Activated naive CD8-positive, alpha-beta T cell treated with anti-CD3 and anti-CD28 coated beads for 36 hours (primary cell): ENCODE measurements around the gene SIGLEC8. TPM values are rescaled to one million over a fixed set of nuclear protein-coding genes. Genes with fewer than 3 reads are reported as not detected.
A peak's percentile ranks its signal among the peaks of the same experiment; 100 is the strongest.
"Not testable (repeated sequence)": the region's sequence is repeated elsewhere in the genome, so short reads cannot be mapped to it uniquely, and the experiment has no call there.

Experiments
- DNase-seq: peaks from one replicate; pipeline ENCODE4 v3.0.0; 2021
- H3K27ac Mint-ChIP-seq: one replicate; pipeline ENCODE4 v1.8.0; 2022; ENCODE audit warnings: mild to moderate bottlenecking, moderate library complexity, mixed read lengths
- H3K27me3 Mint-ChIP-seq: one replicate; pipeline ENCODE4 v1.8.0; 2022; ENCODE audit warnings: mild to moderate bottlenecking, mixed read lengths
- H3K36me3 Mint-ChIP-seq: one replicate; pipeline ENCODE4 v1.8.0; 2021; ENCODE audit warnings: mild to moderate bottlenecking, mixed read lengths
- H3K4me1 Mint-ChIP-seq: one replicate; pipeline ENCODE4 v1.8.0; 2021; ENCODE audit warnings: mixed read lengths
- H3K4me3 Mint-ChIP-seq: one replicate; pipeline ENCODE4 v1.8.0; 2022; ENCODE audit warnings: mild to moderate bottlenecking, moderate library complexity, mixed read lengths
- H3K9me3 Mint-ChIP-seq: one replicate; pipeline ENCODE4 v1.8.0; 2022; ENCODE audit warnings: mixed read lengths
- total RNA-seq, 2 experiments: library from RNA; stranded (reverse); gene quantifications; one replicate each; pipeline ENCODE4 v1.2.3, GENCODE V29; 2021

The SIGLEC8 gene
- not detected for total RNA-seq

GRCh38 chr19:51458051-51458645 is at the start of gene SIGLEC8:
TSS of gene SIGLEC8 (minus strand) at chr19:51458454. CDS start at chr19:51458387, 67 bp downstream.
- Mint-ChIP-seq H3K27me3 (peaks cover 30% of the 10 kb centered on the region), H3K27ac (no peak within 1 kb of the TSS), H3K9me3 (no peaks in the 10 kb centered on the region), H3K4me3 (no peak within 1 kb of the TSS), H3K36me3 (no peaks in the 10 kb centered on the region), H3K4me1 (peaks cover 3% of the 10 kb centered on the region)
- DNase-seq, result no peak

GRCh38 chr19:51507640-51508058 is 49.4 kb upstream of the SIGLEC8 start:
- H3K27me3 Mint-ChIP-seq, result peaks cover 16% of the 10 kb centered on the region
- H3K9me3 Mint-ChIP-seq, result no peaks in the 10 kb centered on the region
- H3K27ac Mint-ChIP-seq, result no peak overlapping the region
- no peaks in the 10 kb centered on the region for H3K4me1 Mint-ChIP-seq
- H3K36me3 Mint-ChIP-seq, result no peaks in the 10 kb centered on the region
- DNase-seq, result no peak
- H3K4me3 Mint-ChIP-seq, result no peak overlapping the region

GRCh38 chr19:51507192-51507591 is 48.9 kb upstream of the SIGLEC8 start:
- no peaks in the 10 kb centered on the region for H3K9me3 Mint-ChIP-seq
- H3K4me1 Mint-ChIP-seq, result peaks cover under 1% of the 10 kb centered on the region
- peaks cover 13% of the 10 kb centered on the region for H3K27me3 Mint-ChIP-seq
- no peaks in the 10 kb centered on the region for H3K36me3 Mint-ChIP-seq
- H3K27ac Mint-ChIP-seq, result no peak overlapping the region
- no peak overlapping the region for H3K4me3 Mint-ChIP-seq
- DNase-seq, result no peak

- H3K4me1 Mint-ChIP-seq, result peaks cover 12% of the 10 kb centered on the region
- peaks cover 4% of the 10 kb centered on the region for H3K27me3 Mint-ChIP-seq
- no peak overlapping the region for H3K4me3 Mint-ChIP-seq
- no peaks in the 10 kb centered on the region for H3K36me3 Mint-ChIP-seq
- no peaks in the 10 kb centered on the region for H3K9me3 Mint-ChIP-seq
- H3K27ac Mint-ChIP-seq, result no peak overlapping the region
- DNase-seq, result no peak
Measured at GRCh38 chr19:51505904-51506303, 47.6 kb upstream of the SIGLEC8 start.

GRCh38 chr19:51503896-51504295 is 45.6 kb upstream of the SIGLEC8 start:
- H3K4me3 Mint-ChIP-seq, result no peak overlapping the region
- H3K9me3 Mint-ChIP-seq, result no peaks in the 10 kb centered on the region
- H3K27me3 Mint-ChIP-seq, result no peaks in the 10 kb centered on the region
- DNase-seq, result no peak
- no peak overlapping the region for H3K27ac Mint-ChIP-seq
- peaks cover 12% of the 10 kb centered on the region for H3K4me1 Mint-ChIP-seq
- no peaks in the 10 kb centered on the region for H3K36me3 Mint-ChIP-seq

GRCh38 chr19:51503286-51503817 is 45.1 kb upstream of the SIGLEC8 start:
- Mint-ChIP-seq H3K4me1 (peaks cover 12% of the 10 kb centered on the region), H3K4me3 (no peak overlapping the region), H3K9me3 (no peaks in the 10 kb centered on the region), H3K36me3 (no peaks in the 10 kb centered on the region), H3K27me3 (no peaks in the 10 kb centered on the region), H3K27ac (no peak overlapping the region)
- DNase-seq, result no peak

GRCh38 chr19:51501594-51502263 is 43.5 kb upstream of the SIGLEC8 start, which contains the start of gene SIGLEC12:
TSS of gene SIGLEC12 (minus strand) at chr19:51501800. CDS start at chr19:51501733, 67 bp downstream.
- H3K4me3 Mint-ChIP-seq, result no peak within 1 kb of the TSS
- peaks cover 12% of the 10 kb centered on the region for H3K4me1 Mint-ChIP-seq
- no peaks in the 10 kb centered on the region for H3K9me3 Mint-ChIP-seq
- peak within 1 kb of the TSS; percentile 31 for H3K27ac Mint-ChIP-seq
- no peaks in the 10 kb centered on the region for H3K27me3 Mint-ChIP-seq
- DNase-seq, result peak; percentile 31
- no peaks in the 10 kb centered on the region for H3K36me3 Mint-ChIP-seq

- not testable (repeated sequence) for H3K36me3 Mint-ChIP-seq, H3K4me3 Mint-ChIP-seq, H3K27ac Mint-ChIP-seq, H3K27me3 Mint-ChIP-seq, DNase-seq, H3K9me3 Mint-ChIP-seq
- peaks cover 12% of the 10 kb centered on the region for H3K4me1 Mint-ChIP-seq
Measured at GRCh38 chr19:51500931-51501330, 42.7 kb upstream of the SIGLEC8 start.

- no peak for DNase-seq
- H3K9me3 Mint-ChIP-seq, result no peaks in the 10 kb centered on the region
- H3K4me3 Mint-ChIP-seq, result no peak overlapping the region
- H3K27ac Mint-ChIP-seq, result no peak overlapping the region
- H3K36me3 Mint-ChIP-seq, result no peaks in the 10 kb centered on the region
- H3K27me3 Mint-ChIP-seq, result peaks cover 13% of the 10 kb centered on the region
- H3K4me1 Mint-ChIP-seq, result peaks cover 12% of the 10 kb centered on the region
Measured at GRCh38 chr19:51497666-51498065, 39.4 kb upstream of the SIGLEC8 start.

GRCh38 chr19:51493776-51494175 is 35.5 kb upstream of the SIGLEC8 start:
- H3K9me3 Mint-ChIP-seq, result no peaks in the 10 kb centered on the region
- H3K36me3 Mint-ChIP-seq, result no peaks in the 10 kb centered on the region
- H3K4me3 Mint-ChIP-seq, result no peak overlapping the region
- peaks cover 7% of the 10 kb centered on the region for H3K4me1 Mint-ChIP-seq
- no peak overlapping the region for H3K27ac Mint-ChIP-seq
- H3K27me3 Mint-ChIP-seq, result peaks cover 16% of the 10 kb centered on the region
- no peak for DNase-seq

GRCh38 chr19:51491586-51491985 is 33.3 kb upstream of the SIGLEC8 start:
- H3K27ac Mint-ChIP-seq, result no peak overlapping the region
- H3K4me1 Mint-ChIP-seq, result peaks cover 13% of the 10 kb centered on the region
- no peak for DNase-seq
- H3K4me3 Mint-ChIP-seq, result no peak overlapping the region
- H3K36me3 Mint-ChIP-seq, result peaks cover 2% of the 10 kb centered on the region
- no peaks in the 10 kb centered on the region for H3K9me3 Mint-ChIP-seq
- H3K27me3 Mint-ChIP-seq, result peaks cover 20% of the 10 kb centered on the region

- no peak for DNase-seq
- Mint-ChIP-seq H3K27ac (no peak overlapping the region), H3K9me3 (no peaks in the 10 kb centered on the region), H3K27me3 (peaks cover 18% of the 10 kb centered on the region), H3K36me3 (peaks cover 2% of the 10 kb centered on the region), H3K4me3 (no peak overlapping the region), H3K4me1 (peaks cover 13% of the 10 kb centered on the region)
Measured at GRCh38 chr19:51490676-51491075, 32.4 kb upstream of the SIGLEC8 start.

GRCh38 chr19:51489113-51489512 is 30.9 kb upstream of the SIGLEC8 start:
- DNase-seq, result peak; percentile 12
- H3K4me1 Mint-ChIP-seq, result peaks cover 13% of the 10 kb centered on the region
- H3K9me3 Mint-ChIP-seq, result no peaks in the 10 kb centered on the region
- no peak overlapping the region for H3K4me3 Mint-ChIP-seq
- H3K27me3 Mint-ChIP-seq, result peaks cover 23% of the 10 kb centered on the region
- peak overlapping the region; percentile 44 for H3K27ac Mint-ChIP-seq
- peaks cover 2% of the 10 kb centered on the region for H3K36me3 Mint-ChIP-seq

- H3K27me3 Mint-ChIP-seq, result peaks cover 18% of the 10 kb centered on the region
- no peak overlapping the region for H3K4me3 Mint-ChIP-seq
- no peaks in the 10 kb centered on the region for H3K9me3 Mint-ChIP-seq
- H3K4me1 Mint-ChIP-seq, result peaks cover 13% of the 10 kb centered on the region
- H3K27ac Mint-ChIP-seq, result no peak overlapping the region
- H3K36me3 Mint-ChIP-seq, result peaks cover 2% of the 10 kb centered on the region
- DNase-seq, result no peak
Measured at GRCh38 chr19:51488491-51488890, 30.2 kb upstream of the SIGLEC8 start.

- peaks cover 2% of the 10 kb centered on the region for H3K36me3 Mint-ChIP-seq
- no peaks in the 10 kb centered on the region for H3K9me3 Mint-ChIP-seq
- DNase-seq, result no peak
- no peak overlapping the region for H3K27ac Mint-ChIP-seq
- H3K4me3 Mint-ChIP-seq, result no peak overlapping the region
- H3K4me1 Mint-ChIP-seq, result peaks cover 11% of the 10 kb centered on the region
- peaks cover 21% of the 10 kb centered on the region for H3K27me3 Mint-ChIP-seq
Measured at GRCh38 chr19:51485960-51486660, 27.9 kb upstream of the SIGLEC8 start.
